Stimulated activated CD8-positive, alpha-beta memory T cell treated with anti-CD3 and anti-CD28 coated beads, Interleukin-4, amount 100 ng/mL, for 1 hour (primary cell): ENCODE data around the gene ZCCHC17.
"Not testable (repeated sequence)": the region's sequence is repeated elsewhere in the genome, so short reads cannot be mapped to it uniquely, and the experiment has no call there.

Experiments used
- DNase-seq, 2 donors: peaks; one replicate each; pipeline ENCODE4 v3.0.0-alpha.2; 2020; ENCODE audit warnings: low read depth in 2 of 2, low spot score in 1 of 2

Gene ZCCHC17, protein sequence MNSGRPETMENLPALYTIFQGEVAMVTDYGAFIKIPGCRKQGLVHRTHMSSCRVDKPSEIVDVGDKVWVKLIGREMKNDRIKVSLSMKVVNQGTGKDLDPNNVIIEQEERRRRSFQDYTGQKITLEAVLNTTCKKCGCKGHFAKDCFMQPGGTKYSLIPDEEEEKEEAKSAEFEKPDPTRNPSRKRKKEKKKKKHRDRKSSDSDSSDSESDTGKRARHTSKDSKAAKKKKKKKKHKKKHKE

DNA sequence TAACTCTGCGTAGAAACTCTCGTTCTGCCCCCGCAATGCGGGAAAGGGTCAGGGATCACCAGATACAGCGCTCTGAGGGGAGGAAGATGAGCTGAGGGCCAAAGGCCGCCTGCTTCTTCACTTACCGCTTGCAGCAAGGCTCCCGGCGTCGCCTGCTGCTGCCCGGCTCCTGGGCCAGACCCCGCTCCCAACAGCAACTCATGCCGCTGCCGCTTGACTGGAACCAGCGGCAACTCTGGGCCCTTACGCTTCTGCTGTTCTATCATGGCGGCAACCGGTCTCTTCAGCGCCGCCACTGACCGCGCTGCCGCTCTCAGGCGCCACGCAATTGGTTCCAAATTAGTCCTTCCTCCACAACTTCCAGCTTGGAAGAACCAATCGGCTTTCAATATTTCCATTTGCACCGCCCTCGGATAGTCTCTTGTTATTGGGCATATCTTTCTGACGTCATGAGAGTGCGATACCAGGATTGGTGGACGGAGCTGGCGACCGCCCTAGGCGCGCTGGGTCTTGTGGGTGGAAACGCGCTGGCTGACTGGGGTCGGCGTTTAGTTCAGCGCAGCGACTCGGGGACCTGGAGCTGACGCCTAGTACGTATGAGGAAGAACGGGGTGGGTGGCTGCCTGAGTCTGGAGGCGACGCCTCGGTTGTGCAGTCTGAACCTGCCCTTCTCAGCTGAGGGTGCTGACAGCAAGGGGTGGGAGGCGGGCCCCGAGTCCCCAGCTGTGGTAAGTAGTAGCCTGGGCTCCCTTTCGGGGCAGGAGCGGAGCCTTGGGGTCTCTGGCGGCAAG is at the start of gene ZCCHC17, which contains the start of gene SNRNP40:
ZCCHC17 (plus strand) TSS at position 547 of the 791 bp plus-strand sequence. CDS start 13,067 bp downstream, outside the sequence.
SNRNP40 (minus strand) TSS at position 303 of the 791 bp plus-strand sequence; CDS start at position 266, 37 bp downstream.
- DNase-seq, result peak; percentile 72 to 86

DNA sequence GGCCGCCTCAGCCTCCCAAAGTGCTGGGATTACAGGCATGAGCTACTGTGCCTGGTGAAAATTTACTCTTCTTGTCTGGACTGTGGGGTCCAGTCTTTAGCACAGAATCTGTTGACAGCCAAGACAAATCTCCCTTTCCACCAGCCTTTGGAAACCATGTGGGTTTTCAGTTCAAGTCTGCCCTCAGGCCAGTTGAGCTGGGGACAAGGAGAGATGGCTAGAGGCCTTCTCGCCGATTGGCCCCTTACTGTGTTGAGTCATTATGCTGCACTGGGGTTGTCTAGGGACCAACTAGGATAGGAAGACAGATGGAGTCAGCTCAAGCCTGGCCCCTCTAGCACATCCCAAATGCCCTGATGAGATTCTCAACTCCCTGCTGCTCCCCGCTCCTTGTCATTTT is 48.6 kb upstream of the ZCCHC17 start:
- no peak for DNase-seq

DNA sequence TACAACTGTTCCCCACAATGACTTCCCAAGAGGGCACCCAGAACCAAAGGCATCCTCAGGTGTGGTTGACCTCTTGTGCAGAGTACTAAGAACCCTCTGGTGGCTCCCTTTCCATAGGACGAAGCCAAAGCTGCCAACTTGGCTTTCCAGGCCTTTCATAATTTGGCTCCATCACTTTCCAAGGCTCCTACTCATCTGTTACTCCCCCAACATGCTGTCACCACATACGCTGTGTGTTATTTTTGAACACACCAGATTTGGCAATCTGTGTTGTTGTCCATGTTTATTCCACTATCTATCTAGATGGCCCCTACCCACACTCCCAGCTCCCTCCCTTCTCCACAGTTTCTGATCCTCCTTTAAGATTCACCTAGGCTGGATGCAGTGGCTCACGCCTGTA is 47.0 kb upstream of the ZCCHC17 start:
- DNase-seq, result no peak

DNA sequence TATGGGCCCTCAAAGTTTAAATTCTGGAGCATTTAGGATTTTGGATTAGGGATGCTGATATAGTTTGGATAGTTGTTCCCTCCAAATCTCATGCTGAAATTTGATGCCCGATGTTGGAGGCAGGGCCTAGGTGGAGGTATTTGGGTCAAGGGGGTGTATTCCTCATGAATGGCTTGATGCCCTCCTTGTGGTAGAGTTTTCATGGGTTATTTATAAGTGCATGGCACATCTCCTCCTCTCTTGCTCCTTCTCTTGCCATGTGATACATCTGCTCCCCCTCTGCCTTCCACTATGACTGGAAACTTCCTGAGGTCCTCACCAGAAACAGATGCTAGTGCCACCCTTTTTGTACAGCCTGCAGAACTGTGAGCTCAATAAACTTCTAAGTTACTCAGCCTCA is 39.6 kb upstream of the ZCCHC17 start:
- DNase-seq, result no peak

DNA sequence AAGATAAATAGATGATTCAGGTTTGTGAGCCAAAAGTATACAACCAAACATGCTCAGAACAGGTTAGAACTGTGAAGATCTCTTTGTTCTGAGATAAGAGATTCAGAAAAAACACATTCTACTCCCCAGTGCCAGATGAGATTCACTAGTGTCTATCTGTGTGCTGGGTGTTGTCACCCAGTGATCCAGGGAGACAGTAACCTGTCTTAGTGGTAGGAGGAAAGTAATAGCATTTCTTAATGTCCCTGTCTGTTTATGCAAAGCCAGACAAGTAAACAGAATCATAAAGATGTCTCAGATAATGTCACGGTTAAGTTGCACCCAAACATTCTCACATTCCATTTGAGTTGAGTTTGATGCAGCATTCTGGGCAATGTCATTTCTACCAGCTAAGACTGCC is 38.3 kb upstream of the ZCCHC17 start:
- DNase-seq, result no peak

DNA sequence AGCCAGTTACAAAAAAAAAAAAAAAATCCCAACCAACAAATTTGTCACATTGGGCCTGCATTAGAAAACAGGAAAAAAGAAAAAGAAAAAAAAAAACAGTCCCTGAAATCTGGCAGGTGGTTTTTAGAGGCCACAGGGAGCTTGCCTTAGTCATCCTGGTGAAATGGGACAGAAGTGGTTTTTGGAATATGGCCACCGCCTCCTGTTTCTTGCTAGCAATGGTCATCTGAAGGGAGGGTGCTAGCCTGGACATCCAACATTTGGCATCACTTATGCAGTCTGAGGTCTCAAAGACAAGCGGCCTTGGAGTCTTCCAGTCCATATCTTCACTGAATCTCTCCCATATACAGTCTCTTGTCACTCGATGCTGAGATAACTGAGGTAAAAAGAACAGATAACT is 37.1 kb upstream of the ZCCHC17 start:
- no peak for DNase-seq

DNA sequence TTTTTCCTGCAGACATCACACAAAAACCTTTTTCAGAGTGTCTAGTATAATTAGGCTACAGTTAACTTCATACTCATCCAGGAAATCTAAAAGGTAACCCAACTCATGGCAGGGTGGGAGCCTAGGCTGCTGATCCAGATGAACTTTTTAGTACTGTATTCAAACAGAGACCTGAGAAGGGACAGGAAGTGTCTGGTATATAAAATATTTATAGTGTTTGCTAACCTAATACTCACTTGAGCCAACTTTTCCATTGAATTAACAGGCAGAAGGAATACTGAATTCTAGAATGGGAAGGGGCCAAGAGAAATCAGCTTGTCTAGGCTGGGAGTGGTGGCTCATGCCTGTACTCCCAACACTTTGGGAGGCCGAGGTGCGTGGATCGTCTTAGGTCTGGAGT is 34.9 kb upstream of the ZCCHC17 start:
- DNase-seq, result no peak

DNA sequence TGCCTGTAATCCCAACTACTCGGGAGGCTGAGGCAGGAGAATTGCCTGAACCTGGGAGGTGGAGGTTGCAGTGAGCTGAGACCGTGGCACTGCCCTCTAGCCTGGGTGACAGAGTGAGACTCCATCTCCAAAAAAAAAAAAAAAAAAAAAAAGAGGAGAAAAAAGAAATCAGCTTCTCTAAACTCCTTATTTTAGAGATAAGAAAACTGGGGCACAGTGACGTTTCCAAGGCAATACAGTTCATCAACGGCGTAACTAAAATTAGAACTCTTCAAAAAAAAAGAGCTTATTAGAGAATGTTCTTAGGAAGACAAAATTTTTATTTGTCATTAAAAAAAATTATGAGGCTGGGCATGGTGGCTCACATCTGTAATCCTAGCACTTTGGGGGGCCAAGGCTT is 34.4 kb upstream of the ZCCHC17 start:
- not testable (repeated sequence) for DNase-seq

DNA sequence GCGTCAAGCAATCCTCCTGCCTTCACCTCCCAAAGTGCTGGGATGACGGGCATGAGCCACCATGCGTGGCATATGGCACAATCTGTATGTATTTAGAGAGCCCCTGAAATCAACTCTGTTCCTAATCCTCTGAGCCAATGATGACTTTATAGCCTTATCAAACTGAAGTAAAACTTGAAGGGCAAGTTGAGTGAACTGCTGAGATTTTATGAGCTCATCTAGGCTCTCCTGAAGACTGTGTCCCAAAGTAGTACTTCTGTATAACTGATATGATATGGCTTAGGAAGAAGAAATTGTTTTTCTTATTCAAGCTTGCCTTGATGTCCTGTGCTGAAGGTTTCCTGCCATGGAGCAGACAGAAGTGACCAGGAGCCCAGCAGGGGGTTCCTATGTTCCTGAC is 33.4 kb upstream of the ZCCHC17 start:
- DNase-seq, result no peak

DNA sequence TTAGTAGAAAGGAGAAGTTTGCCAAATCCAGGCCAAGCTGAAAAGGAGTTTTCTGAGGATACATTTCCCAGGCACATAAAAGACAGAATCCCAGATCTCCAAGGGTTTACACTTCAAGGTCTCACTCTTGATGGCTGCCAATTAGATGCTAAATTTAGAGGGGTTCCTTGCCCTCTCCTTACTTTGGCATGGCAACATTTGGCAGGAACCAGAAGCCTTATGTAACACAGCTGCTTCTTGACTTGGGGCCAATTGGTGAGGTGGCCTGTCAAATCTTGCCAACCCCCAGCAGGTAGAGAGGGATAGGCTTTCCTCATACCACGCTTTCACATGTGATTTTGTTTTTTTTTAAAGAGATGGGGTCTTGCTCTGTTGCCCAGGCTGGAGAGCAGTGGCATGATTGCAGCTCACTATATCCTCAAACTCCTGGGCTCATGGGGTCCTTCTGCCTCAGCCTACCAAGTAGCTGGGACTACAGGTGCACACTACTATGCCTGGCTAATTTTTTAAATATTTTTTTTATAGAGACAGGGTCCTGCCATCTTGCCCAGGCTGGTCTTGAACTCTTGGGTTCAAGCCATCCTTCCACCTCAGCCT is 31.9 kb upstream of the ZCCHC17 start:
- no peak for DNase-seq

DNA sequence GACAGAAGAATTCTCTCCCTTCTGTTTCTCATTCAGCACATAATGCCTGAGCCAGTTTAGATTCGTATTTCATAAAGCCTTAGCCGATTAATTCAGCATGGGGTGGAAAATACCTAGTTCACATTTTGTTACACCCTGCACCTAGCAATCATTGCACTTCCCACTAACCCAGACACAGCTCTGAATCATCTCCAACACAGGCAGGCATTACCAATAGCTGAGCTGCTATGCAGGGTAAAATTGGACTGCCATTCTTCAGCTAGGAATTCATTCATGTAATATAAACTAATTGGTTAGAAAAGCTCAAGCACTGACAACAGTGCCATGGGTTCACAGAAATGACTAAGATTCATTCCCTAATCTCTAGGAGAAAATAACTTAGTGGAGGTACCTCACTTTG is 30.3 kb upstream of the ZCCHC17 start:
- no peak for DNase-seq

DNA sequence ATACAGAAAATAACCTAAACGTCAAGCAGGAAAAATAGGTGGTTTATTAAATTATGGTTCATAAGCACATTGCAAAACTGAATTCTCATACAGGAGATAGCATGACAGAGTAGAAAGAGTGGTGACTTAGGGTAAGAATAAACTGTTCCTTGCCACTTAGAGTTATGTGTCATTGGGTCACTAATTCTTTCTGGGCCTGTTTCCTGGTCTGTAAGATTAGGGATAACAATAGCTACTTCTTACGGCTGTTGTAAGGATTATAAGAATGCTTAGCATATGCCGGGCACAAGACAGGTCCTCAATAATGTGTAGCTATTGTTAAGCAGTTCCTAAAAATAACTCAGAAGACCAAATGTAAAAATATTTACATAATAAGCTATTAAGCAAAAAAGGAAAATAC is 24.5 kb upstream of the ZCCHC17 start:
- no peak for DNase-seq

DNA sequence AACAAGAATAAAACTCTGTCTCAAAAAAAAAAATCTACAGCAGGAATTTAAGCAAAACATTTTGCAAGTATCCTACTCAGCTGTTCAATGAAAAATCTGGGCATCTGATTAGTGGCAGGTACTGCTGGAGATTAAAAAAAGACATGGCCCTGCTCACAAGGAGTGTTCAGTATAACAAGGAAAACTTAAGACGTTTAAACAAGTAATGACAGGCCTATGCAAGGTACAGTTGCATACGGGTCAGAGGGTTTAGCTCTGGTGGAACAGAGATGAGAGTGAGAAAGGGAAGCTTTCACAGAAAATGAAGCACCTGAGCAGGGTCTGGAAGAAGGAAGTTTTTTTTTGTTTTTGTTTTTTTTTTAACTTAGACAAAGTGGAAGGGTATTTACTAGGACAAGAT is 23.2 kb upstream of the ZCCHC17 start:
- DNase-seq, result no peak

DNA sequence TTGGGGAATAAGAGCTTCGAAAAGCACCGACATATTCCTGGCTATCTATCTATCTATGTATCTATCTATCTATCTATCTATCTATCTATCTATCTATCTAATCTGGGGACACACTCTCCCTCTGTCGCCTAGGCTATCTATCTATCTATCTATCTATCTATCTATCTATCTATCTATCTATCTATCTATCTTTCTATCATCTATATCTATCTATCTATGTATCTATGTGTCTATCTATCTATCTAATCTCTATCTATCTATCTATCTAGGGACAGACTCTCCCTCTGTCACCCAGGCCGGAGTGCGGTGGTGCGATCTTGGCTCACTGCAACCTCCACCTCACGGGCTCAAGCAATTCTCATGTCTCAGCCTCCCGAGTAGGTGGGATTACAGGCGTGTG is 14.4 kb upstream of the ZCCHC17 start:
- not testable (repeated sequence) for DNase-seq

DNA sequence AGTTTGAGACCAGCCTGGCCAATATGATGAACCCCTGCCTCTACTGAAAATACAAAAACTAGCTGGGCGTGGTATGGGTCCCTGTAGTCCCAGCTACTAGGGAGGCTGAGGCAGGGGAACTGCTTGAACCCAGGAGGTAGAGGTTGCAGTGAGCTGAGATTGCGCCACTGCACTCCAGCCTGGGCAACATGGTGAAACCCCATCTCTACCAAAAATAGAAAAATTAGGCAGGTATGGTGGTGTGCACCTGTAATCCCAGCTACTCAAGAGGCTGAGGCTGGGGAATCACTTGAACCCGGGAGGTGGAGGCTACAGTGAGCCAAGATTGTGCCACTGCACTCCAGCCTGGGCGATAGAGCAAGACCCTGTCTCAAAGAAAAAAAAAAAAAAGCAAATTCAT is 9.0 kb upstream of the ZCCHC17 start:
- not testable (repeated sequence) for DNase-seq

DNA sequence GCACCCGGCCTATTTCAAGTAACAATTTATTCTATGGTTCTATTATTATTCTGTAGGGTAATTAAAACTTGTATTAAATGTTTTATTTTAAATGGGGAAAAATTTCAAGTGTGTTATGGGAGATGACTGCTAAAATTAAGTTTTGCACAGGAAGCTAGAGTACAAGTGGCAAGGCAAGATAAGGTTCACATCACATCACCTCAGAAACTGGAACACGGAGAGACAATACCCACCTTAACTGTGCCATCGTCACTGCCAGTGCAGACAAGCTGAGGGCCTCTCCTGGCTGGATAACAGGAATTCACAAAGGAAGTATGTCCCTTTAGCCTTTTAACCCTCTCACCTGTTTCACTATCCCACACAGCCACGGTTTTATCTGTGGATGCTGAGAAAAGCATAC is 7.8 kb upstream of the ZCCHC17 start:
- DNase-seq, result no peak

DNA sequence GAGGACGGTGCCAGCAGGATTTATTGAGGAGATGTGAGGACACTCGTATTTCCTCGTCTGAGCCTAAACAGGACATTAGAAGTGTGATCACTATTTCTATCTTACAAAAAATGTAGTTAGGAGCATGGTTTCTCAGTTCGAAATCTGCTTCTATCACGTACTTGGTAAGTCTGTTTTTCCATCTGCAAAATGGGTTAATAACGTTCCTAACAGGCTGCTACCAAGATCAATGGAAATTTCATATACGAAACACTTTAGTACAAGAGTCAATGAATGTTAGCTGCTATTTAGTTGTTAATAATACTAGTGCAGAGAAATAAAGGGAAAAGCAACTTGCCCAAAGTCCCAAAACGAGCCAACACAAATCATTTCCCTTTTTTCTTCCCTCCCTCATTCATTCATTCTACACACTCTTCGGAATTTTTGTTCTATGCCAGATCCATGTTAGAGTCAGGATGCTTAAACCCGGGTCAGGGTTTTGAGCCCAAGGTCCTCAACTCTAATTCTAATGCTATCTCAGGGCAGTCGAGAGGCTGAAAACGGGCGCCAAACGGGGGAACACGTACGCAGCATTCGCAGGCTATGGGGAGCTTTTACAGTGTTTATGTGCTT is 852 bp upstream of the ZCCHC17 start:
- no peak for DNase-seq

DNA sequence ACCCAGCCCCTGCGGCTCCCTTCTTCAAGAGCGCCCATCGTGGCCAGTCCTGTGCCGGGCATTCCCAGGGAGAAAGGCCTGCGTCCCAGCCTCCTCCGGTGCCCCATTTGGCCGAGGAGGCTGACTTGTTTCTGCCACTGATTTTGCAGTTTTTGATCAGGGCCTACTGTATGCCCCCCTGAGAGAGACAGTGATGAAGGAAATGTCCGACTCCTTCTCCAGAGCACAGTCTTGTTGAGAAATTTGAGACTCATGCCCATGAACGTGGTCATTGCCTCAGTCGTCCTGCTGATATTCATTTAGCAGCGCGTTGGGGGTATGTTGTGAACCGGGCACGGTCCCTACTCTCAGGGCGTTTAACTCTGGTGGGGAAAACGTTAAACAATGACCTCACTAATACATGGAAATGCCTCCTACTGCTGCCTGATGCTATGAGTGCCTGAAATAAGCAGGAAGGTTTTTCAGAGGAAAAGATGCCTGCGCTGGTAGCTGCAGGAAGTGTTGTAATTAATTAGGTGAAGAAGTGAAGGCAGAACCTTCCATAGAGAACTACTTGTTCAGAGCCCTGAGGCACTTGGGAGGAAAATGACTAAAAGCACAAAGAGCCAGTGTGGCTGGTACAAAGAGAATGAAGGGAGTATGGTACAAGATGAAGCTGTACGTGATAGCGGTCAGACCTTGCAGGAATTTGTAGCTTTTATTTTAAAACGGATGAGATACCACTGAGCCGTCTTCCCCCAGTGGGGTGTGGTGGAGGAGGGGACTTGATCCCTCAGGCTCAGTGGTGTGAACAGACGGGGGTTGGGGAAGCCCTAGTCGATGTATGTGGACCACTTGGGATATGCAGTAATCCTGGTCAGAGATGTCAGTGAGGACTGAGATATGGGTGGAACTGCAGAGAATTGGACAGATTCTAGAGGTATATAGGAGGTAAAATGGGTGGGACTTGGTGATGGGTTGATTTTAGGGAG is 730 bp downstream of the ZCCHC17 start:
- no peak for DNase-seq

DNA sequence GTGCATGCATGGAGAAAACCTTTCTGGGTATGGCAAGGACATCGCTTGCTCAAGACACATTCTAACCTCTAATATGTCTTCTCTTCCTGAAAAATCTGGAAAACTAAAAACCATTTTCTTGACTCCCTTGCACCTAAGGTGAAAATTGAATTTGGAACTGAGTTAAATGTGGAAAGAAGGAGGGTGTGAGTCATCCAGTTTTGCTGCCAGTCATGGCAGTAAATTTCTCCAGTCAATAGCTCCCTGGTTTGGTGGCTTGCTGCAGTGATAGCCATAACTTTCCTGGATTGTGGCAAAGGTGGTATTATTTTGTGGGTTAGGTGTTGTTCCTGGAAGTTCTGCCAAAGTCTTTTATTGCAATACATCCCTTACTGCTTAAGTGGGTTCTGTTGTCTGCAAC is 2.5 kb downstream of the ZCCHC17 start:
- no peak for DNase-seq

DNA sequence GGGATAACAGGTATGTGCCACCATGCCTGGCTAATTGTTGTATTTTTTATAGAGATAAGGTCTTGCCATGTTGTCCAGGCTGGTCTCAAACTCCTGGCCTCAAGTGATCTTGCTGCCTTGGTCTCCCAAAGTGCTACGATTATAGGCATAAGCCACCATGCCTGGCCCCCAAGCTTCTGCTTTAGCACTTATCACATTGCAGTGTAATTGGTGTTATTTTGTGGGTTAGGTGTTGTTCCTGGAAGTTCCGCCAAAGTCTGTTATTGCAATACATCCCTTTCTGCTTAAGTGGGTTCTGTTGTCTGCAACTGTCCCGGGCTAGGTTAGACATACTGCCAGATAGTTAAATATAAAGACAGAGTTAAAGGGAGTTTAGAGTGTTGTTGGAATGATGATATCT is 3.4 kb downstream of the ZCCHC17 start:
- DNase-seq, result no peak
